GM23338 (cell line): ENCODE measurements around the gene PAQR6. TPM values are rescaled to one million over a fixed set of nuclear protein-coding genes. Genes with fewer than 3 reads are reported as not detected.

Source experiments
- ATAC-seq: fragments of 200-7000 bp; cut with Tn5 transposase; 3 replicates; pipeline ENCODE4 v1.9.1; 2020
- DNase-seq: peaks from one replicate; pipeline ENCODE4 v3.0.0-alpha.2; 2015; ENCODE audit warnings: low spot score
- H2AFZ ChIP-seq: fragments of 200-600 bp; sonication (generic); 2 replicates; pipeline ENCODE4 v1.8.0; 2016; ENCODE audit warnings: antibody characterized with exemption, mild to moderate bottlenecking, moderate library complexity
- H3F3A ChIP-seq: fragments of 200-600 bp; sonication (generic); replicated peaks from 2 replicates; pipeline ENCODE4 v1.8.0; 2017; ENCODE audit warnings: antibody characterized with exemption, mixed run types, low read depth
- H3K27ac ChIP-seq: fragments of 200-600 bp; sonication (generic); 2 replicates; pipeline ENCODE4 v1.6.1; 2016; ENCODE audit warnings: low read depth
- H3K27me3 ChIP-seq: fragments of 200-600 bp; sonication (generic); 2 replicates; pipeline ENCODE4 v1.8.0; 2016; ENCODE audit warnings: mild to moderate bottlenecking, mixed run types, moderate library complexity; ENCODE audit not compliant: insufficient read depth
- H3K36me3 ChIP-seq: fragments of 200-600 bp; sonication (generic); 2 replicates; pipeline ENCODE4 v1.8.0; 2016; ENCODE audit warnings: mild to moderate bottlenecking; ENCODE audit not compliant: insufficient read depth
- H3K4me1 ChIP-seq: fragments of 200-600 bp; sonication (generic); 2 replicates; pipeline ENCODE4 v1.8.0; 2016; ENCODE audit warnings: mild to moderate bottlenecking, moderate library complexity; ENCODE audit not compliant: insufficient read depth
- H3K4me2 ChIP-seq: fragments of 200-600 bp; sonication (generic); 2 replicates; pipeline ENCODE4 v1.7.1; 2017; ENCODE audit warnings: mixed run types
- H3K4me3 ChIP-seq: fragments of 200-600 bp; sonication (generic); 2 replicates; pipeline ENCODE4 v1.6.1; 2016; ENCODE audit warnings: mixed run types
- H3K79me2 ChIP-seq: fragments of 200-600 bp; sonication (generic); replicated peaks from 2 replicates; pipeline ENCODE4 v1.8.0; 2017; ENCODE audit warnings: mild to moderate bottlenecking; ENCODE audit not compliant: insufficient read depth
- H3K9me2 ChIP-seq: fragments of 200-600 bp; sonication (generic); 2 replicates; pipeline ENCODE4 v1.8.0; 2017; ENCODE audit not compliant: insufficient read depth
- H4K20me1 ChIP-seq: fragments of 200-600 bp; sonication (generic); replicated peaks from 2 replicates; pipeline ENCODE4 v1.8.0; 2017; ENCODE audit warnings: mild to moderate bottlenecking; ENCODE audit not compliant: insufficient read depth
- H3K27ac Mint-ChIP-seq: 2 replicates; pipeline ENCODE4 v1.8.0; 2020; ENCODE audit warnings: inconsistent platforms, mild to moderate bottlenecking, moderate library complexity, mixed read lengths
- H3K27me3 Mint-ChIP-seq: 3 replicates; pipeline ENCODE4 v1.8.0; 2022; ENCODE audit warnings: low read depth, mild to moderate bottlenecking, moderate library complexity, mixed read lengths, inconsistent platforms; ENCODE audit not compliant: insufficient read depth, poor library complexity
- H3K36me3 Mint-ChIP-seq: 3 replicates; pipeline ENCODE4 v1.8.0; 2021; ENCODE audit warnings: low read depth, mild to moderate bottlenecking, inconsistent platforms, moderate library complexity, mixed read lengths
- H3K4me1 Mint-ChIP-seq: 3 replicates; pipeline ENCODE4 v1.8.0; 2020; ENCODE audit warnings: mild to moderate bottlenecking, inconsistent platforms, mixed read lengths
- H3K4me3 Mint-ChIP-seq: 3 replicates; pipeline ENCODE4 v1.8.0; 2021; ENCODE audit warnings: moderate library complexity, mild to moderate bottlenecking, inconsistent platforms, mixed read lengths
- H3K9me3 Mint-ChIP-seq: 3 replicates; pipeline ENCODE4 v1.8.0; 2020; ENCODE audit warnings: moderate library complexity, mild to moderate bottlenecking, inconsistent platforms, mixed read lengths
- CREB1 ChIP-seq: fragments of 250-450 bp; sonication (Bioruptor Pico); IDR thresholded peaks from 2 replicates; pipeline ENCODE4 v1.5.0; 2020; ENCODE audit warnings: low read depth, mild to moderate bottlenecking, moderate library complexity
- CTCF ChIP-seq, 2 experiments: fragments of 200-600 bp in 1 of 2; sonication (generic) in 1 of 2; conservative IDR thresholded peaks; 2 replicates each; pipeline versions ENCODE4 v1.5.1 to v1.6.1; 2016 to 2017; ENCODE audit warnings: antibody characterized with exemption in 2 of 2, low read depth in 2 of 2, mild to moderate bottlenecking in 2 of 2, moderate library complexity in 1 of 2
- ETS1 ChIP-seq: IDR thresholded peaks from 2 replicates; pipeline ENCODE4 v1.6.1; 2016; ENCODE audit warnings: antibody characterized with exemption
- EZH2 ChIP-seq: fragments of 200-600 bp; sonication (generic); IDR thresholded peaks from one replicate; pipeline ENCODE4 v1.8.0; 2017; ENCODE audit warnings: antibody characterized with exemption, mild to moderate bottlenecking, low read depth; ENCODE audit not compliant: unreplicated experiment
- EZH2phosphoT487 ChIP-seq: fragments of 200-600 bp; sonication (generic); IDR thresholded peaks from one replicate; pipeline ENCODE4 v1.8.1; 2018; ENCODE audit warnings: antibody characterized with exemption; ENCODE audit not compliant: unreplicated experiment
- JUNB ChIP-seq: IDR thresholded peaks from one replicate; pipeline ENCODE4 v1.6.1; 2016; ENCODE audit warnings: antibody characterized with exemption; ENCODE audit not compliant: unreplicated experiment
- STAT1 ChIP-seq: IDR thresholded peaks from one replicate; pipeline ENCODE4 v1.6.1; 2016; ENCODE audit warnings: antibody characterized with exemption; ENCODE audit not compliant: unreplicated experiment
- ZNF114 ChIP-seq: fragments of 250-450 bp; sonication (Bioruptor Pico); IDR thresholded peaks from 2 replicates; pipeline ENCODE4 v1.5.0; 2020; ENCODE audit warnings: mild to moderate bottlenecking, moderate library complexity
- ZNF331 ChIP-seq: fragments of 250-450 bp; sonication (Bioruptor Pico); IDR thresholded peaks from 2 replicates; pipeline ENCODE4 v1.5.0; 2020; ENCODE audit warnings: low read depth, mild to moderate bottlenecking, moderate library complexity
- polyA plus RNA-seq: library from polyadenylated mRNA; unstranded; fragments of >200 nt; fragmentation: Nextera tagmentation; extraction: Ambion mirVana; gene quantifications from 2 replicates; pipeline ENCODE4 v1.2.1, GENCODE V29; 2016
- total RNA-seq: library from RNA; depleted of rRNA; stranded (reverse); fragments of >200 nt; shearing (Covaris generic); gene quantifications from 2 replicates; pipeline ENCODE4 v1.2.3, GENCODE V29; 2014

PAQR6 gene
- total and polyA plus RNA-seq, 2 experiments from 2014 or later: 2.4 to 4.2 TPM

GRCh38 chr1:156260896-156261295, 13.0 kb upstream of the PAQR6 start (continued):
- TF ChIP-seq CTCF (conservative IDR thresholded peaks at IDR 0.05; ENCODE audit: low read depth in 2 of 2): no peak
- TF ChIP-seq JUNB: no peak
- no peak for TF ChIP-seq CREB1 (CRISPR knock-in tag)
- TF ChIP-seq ZNF114 (CRISPR knock-in tag): no peak
- no peak for TF ChIP-seq EZH2
- TF ChIP-seq ZNF331 (CRISPR knock-in tag): no peak
- no peak for TF ChIP-seq EZH2phosphoT487

- H3K36me3 ChIP-seq: peaks cover 63% of the 10 kb centered on the region
- Mint-ChIP-seq H3K9me3 (no peaks in the 10 kb centered on the region), H3K27ac (no peak overlapping the region), H3K4me3 (no peak overlapping the region), H3K27me3 (peaks cover 1% of the 10 kb centered on the region), H3K36me3 (peaks cover 81% of the 10 kb centered on the region), H3K4me1 (no peaks in the 10 kb centered on the region)
- no peaks in the 10 kb centered on the region for H3K4me1 ChIP-seq
- peak; percentile 53; the same call in 2 of the 3 replicates for ATAC-seq
- DNase-seq: peak; percentile 30
- no peak overlapping the region for H3K27ac ChIP-seq
- peaks cover 10% of the 10 kb centered on the region; the same call in 1 of the 2 replicates for H3F3A ChIP-seq
- H3K79me2 ChIP-seq: no peaks in the 10 kb centered on the region
- H4K20me1 ChIP-seq: peaks cover 16% of the 10 kb centered on the region
- H3K4me3 ChIP-seq: no peak overlapping the region
- no peak overlapping the region for H3K4me2 ChIP-seq
- no peaks in the 10 kb centered on the region for H3K27me3 ChIP-seq
- TF ChIP-seq ETS1 (no peak), CTCF (conservative IDR thresholded peaks at IDR 0.05; ENCODE audit: low read depth in 2 of 2) (peak; percentile 13 to 50; a peak in 3 of 4 replicates)
- H3K9me2 ChIP-seq: no peaks in the 10 kb centered on the region
- no peak overlapping the region for H2AFZ ChIP-seq
These were observed 11.9 kb upstream of the PAQR6 start for GRCh38 chr1:156259805-156260204.

- DNase-seq (no peak), ATAC-seq (no peak)
- no peaks in the 10 kb centered on the region for H3K4me1 ChIP-seq
- peaks cover 60% of the 10 kb centered on the region for H3K36me3 ChIP-seq
- H3K4me3 ChIP-seq: no peak overlapping the region
- no peak overlapping the region for H2AFZ ChIP-seq
- Mint-ChIP-seq H3K36me3 (peaks cover 77% of the 10 kb centered on the region), H3K27me3 (peaks cover 4% of the 10 kb centered on the region), H3K9me3 (no peaks in the 10 kb centered on the region), H3K4me3 (no peak overlapping the region), H3K4me1 (no peaks in the 10 kb centered on the region), H3K27ac (no peak overlapping the region)
- H3K27ac ChIP-seq: no peak overlapping the region
- peaks cover 10% of the 10 kb centered on the region for H4K20me1 ChIP-seq
- H3K9me2 ChIP-seq: no peaks in the 10 kb centered on the region
- TF ChIP-seq JUNB (no peak), ETS1 (no peak), STAT1 (no peak)
- H3K27me3 ChIP-seq: no peaks in the 10 kb centered on the region
- peaks cover 10% of the 10 kb centered on the region; the same call in 1 of the 2 replicates for H3F3A ChIP-seq
- no peak overlapping the region for H3K4me2 ChIP-seq
- H3K79me2 ChIP-seq: no peaks in the 10 kb centered on the region
These were observed 11.0 kb upstream of the PAQR6 start for GRCh38 chr1:156258859-156259258.
